Gastroesophageal sphincter (tissue), 4 donors: ENCODE results near the gene GSTM4. TPM values are rescaled to one million over a fixed set of nuclear protein-coding genes. Genes with fewer than 3 reads are reported as not detected.

Experiments used
- ATAC-seq: fragments of 150-250 bp; one replicate; pipeline ENCODE4 v1.9.1; 2016; ENCODE audit warnings: mild to moderate bottlenecking, moderate library complexity
- H3K27ac ChIP-seq, 4 donors: fragments of 200-600 bp; sonication (generic) in 3 of 4; 1 replicate in 3 of 4; 2 replicates in 1 of 4; pipeline ENCODE4 v1.5.1; 2016 to 2019
- H3K27me3 ChIP-seq: fragments of 200-600 bp; sonication (generic); one replicate; pipeline ENCODE4 v1.5.1; 2019
- H3K36me3 ChIP-seq, 2 donors: fragments of 200-600 bp; sonication (generic); one replicate each; pipeline ENCODE4 v1.5.1; 2019; ENCODE audit warnings: control low read depth in 1 of 2
- H3K4me1 ChIP-seq, 3 donors: fragments of 200-600 bp; sonication (generic); 1 replicate in 2 of 3; 2 replicates in 1 of 3; pipeline ENCODE4 v1.5.1; 2016 to 2019; ENCODE audit warnings: control low read depth in 2 of 3
- H3K4me3 ChIP-seq, 2 donors: fragments of 200-600 bp; sonication (generic); one replicate each; pipeline ENCODE4 v1.5.1; 2019; ENCODE audit warnings: mild to moderate bottlenecking in 1 of 2, moderate library complexity in 1 of 2
- H3K9me3 ChIP-seq, 3 donors: fragments of 200-600 bp; sonication (generic); one replicate each; pipeline ENCODE4 v1.5.1; 2017 to 2019; ENCODE audit warnings: control low read depth in 2 of 3
- EP300 ChIP-seq: sonication (generic); formaldehyde crosslinking; IDR thresholded peaks from one replicate; pipeline ENCODE4 v1.6.1; 2017; ENCODE audit warnings: antibody characterized with exemption, mild to moderate bottlenecking
- POLR2A ChIP-seq, 2 donors: fragments of 450-650 bp; IDR thresholded peaks; one replicate each; pipeline ENCODE4 v1.6.1; 2017; ENCODE audit warnings: antibody characterized with exemption in 2 of 2, mild to moderate bottlenecking in 2 of 2, moderate library complexity in 1 of 2
- POLR2AphosphoS5 ChIP-seq: sonication (generic); formaldehyde crosslinking; IDR thresholded peaks from one replicate; pipeline ENCODE4 v1.6.1; 2017; ENCODE audit warnings: antibody characterized with exemption
- WGBS, 2 donors: methylation state at CpG; one replicate each; pipeline ENCODE4 v1.1.5; 2018; ENCODE audit warnings: low coverage in 1 of 2; 5-methylcytosine and 5-hydroxymethylcytosine counted together
- total RNA-seq, 4 donors: library from RNA; depleted of rRNA; stranded (reverse); fragments of >200 nt; gene quantifications; one replicate each; pipeline ENCODE4 v1.1.0, GENCODE V29; 2016
- TF ChIP-seq, protein P1 (sequence below), 4 experiments: fragments of 200-600 bp in 2 of 4; fragments of 450-650 bp in 2 of 4; sonication (generic) in 1 of 4; IDR thresholded peaks; one replicate each; pipeline ENCODE4 v1.5.1; 2017 to 2019; ENCODE audit warnings: antibody characterized with exemption in 4 of 4, mild to moderate bottlenecking in 2 of 4, moderate library complexity in 2 of 4

Gene GSTM4
- total RNA-seq, 4 donors from 2014 or later = 21.4 to 71.0 (median 42.4) TPM

DNA sequence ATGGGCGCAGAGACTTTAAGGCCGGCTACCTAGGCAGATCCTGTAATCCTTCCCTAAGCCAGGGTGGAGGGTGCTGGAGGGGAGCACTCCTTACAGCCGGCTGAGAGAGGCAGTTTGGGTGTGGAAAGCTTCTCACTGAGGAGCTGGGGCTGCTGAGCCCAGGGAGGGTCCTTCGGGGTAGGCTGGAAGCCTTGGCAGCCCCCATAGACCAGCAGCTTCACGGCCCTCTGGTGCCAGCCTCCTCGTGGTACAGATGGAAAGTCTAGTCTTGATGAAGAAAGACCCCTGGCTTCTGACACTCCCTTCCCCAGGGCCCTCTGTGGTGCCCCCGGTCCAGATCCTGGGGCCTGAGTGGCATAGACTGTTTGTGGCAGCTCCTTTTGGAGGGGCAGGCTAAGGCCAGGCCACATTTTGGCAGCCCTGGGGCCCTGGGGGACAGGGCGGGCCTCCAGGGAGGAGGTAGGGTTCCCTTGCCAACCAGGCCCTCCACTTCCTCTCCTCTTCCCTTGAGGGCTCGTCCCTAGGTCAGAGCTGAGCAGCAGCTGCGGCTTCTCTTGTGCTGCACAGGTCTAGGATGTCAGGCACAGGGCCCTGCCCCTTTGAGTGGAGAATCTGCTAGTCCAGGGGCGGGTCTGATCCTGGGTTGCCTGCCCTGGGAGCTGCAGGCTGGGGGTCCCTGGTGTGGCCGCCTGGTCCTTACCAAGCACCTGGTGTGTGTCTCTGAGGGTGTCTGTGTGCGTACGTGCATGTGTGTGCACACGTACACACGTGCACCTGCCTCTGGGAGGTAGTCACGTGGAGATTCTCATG is 31.5 kb upstream of the GSTM4 start:
- Histone ChIP-seq H3K4me3 (peak overlapping the region in 1 of 2 donors; percentile 35), H3K4me1 (peaks cover 0 to 61% (median 31%) of the 10 kb centered on the region in 3 donors), H3K36me3 (peaks cover 0 to 41% of the 10 kb centered on the region in 2 donors), H3K27me3 (no peaks in the 10 kb centered on the region), H3K27ac (peak overlapping the region in 3 of 4 donors; percentile 46 to 66 (median 57)), H3K9me3 (no peaks in the 10 kb centered on the region)
- TF ChIP-seq EP300 (no peak), POLR2A (IDR thresholded peaks at IDR 0.05) (no peak), POLR2AphosphoS5 (no peak)
- TF ChIP-seq, protein P1, sequence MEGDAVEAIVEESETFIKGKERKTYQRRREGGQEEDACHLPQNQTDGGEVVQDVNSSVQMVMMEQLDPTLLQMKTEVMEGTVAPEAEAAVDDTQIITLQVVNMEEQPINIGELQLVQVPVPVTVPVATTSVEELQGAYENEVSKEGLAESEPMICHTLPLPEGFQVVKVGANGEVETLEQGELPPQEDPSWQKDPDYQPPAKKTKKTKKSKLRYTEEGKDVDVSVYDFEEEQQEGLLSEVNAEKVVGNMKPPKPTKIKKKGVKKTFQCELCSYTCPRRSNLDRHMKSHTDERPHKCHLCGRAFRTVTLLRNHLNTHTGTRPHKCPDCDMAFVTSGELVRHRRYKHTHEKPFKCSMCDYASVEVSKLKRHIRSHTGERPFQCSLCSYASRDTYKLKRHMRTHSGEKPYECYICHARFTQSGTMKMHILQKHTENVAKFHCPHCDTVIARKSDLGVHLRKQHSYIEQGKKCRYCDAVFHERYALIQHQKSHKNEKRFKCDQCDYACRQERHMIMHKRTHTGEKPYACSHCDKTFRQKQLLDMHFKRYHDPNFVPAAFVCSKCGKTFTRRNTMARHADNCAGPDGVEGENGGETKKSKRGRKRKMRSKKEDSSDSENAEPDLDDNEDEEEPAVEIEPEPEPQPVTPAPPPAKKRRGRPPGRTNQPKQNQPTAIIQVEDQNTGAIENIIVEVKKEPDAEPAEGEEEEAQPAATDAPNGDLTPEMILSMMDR (IDR thresholded peaks at IDR 0.05) = no peak
- no peak for ATAC-seq
- WGBS, 2 donors = no CpG with 5 or more reads among the region's 17 CpGs

GRCh38 chr1:109625176-109625575 is 30.7 kb upstream of the GSTM4 start:
- 66% methylated on average over 13 of the region's 16 CpGs; no CpG with 5 or more reads in 1 of the 2 donors for WGBS, 2 donors
- TF ChIP-seq POLR2A (IDR thresholded peaks at IDR 0.05) (no peak), EP300 (no peak), POLR2AphosphoS5 (no peak)
- TF ChIP-seq, protein P1 (IDR thresholded peaks at IDR 0.05) = no peak
- ATAC-seq = no peak
- H3K4me3 ChIP-seq = no peak overlapping the region
- peaks cover 0 to 53% (median 26%) of the 10 kb centered on the region in 3 donors for H3K4me1 ChIP-seq
- H3K27me3 ChIP-seq = no peaks in the 10 kb centered on the region
- H3K27ac ChIP-seq = peak overlapping the region in 1 of 4 donors; percentile 24
- H3K9me3 ChIP-seq = no peaks in the 10 kb centered on the region
- H3K36me3 ChIP-seq = peaks cover 0 to 49% of the 10 kb centered on the region in 2 donors

GRCh38 chr1:109625601-109626560 is 30.0 kb upstream of the GSTM4 start:
- TF ChIP-seq, protein P1 (IDR thresholded peaks at IDR 0.05) = no peak
- TF ChIP-seq POLR2AphosphoS5 = no peak
- no peak for TF ChIP-seq POLR2A (IDR thresholded peaks at IDR 0.05)
- TF ChIP-seq EP300 = no peak
- no peak overlapping the region for H3K4me3 ChIP-seq
- peaks cover 0 to 53% of the 10 kb centered on the region in 2 donors for H3K36me3 ChIP-seq
- peak overlapping the region in 1 of 4 donors; percentile 24 for H3K27ac ChIP-seq
- peaks cover 0 to 53% (median 25%) of the 10 kb centered on the region in 3 donors for H3K4me1 ChIP-seq
- 17 to 30% methylated on average over 1 to 2 of the region's 32 CpGs for WGBS, 2 donors
- no peaks in the 10 kb centered on the region for H3K27me3 ChIP-seq
- H3K9me3 ChIP-seq = no peaks in the 10 kb centered on the region
- ATAC-seq = no peak

DNA sequence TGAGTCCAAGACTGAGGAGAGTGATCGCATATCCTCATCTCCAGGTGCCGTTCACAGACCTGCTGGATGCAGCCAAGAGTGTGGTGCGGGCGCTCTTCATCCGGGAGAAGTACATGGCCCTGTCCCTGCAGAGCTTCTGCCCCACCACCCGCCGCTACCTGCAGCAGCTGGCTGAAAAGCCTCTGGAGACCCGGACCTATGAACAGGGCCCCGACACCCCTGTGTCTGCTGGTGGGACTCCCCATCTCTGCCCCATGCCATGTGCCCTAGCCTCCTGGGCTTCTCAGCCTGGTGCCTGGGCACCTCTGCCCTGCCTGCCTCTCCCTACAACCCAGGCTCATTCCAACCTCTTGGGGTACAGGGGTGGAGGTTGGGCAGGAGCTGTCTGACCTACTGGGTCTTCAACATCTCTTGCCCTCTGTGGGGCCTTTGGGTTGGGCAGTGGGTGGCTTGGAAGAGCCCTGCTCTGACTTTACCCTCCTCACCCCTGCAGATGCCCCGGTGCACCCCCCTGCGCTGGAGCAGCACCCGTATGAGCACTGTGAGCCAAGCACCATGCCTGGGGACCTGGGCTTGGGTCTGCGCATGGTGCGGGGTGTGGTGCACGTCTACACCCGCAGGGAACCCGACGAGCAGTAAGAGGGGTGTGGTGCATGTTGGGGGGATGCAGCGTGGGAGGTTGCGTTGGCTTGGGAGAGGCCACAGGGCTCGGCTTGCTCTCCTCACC is 29.1 kb upstream of the GSTM4 start:
- Histone ChIP-seq H3K4me1 (peaks cover 0 to 53% (median 17%) of the 10 kb centered on the region in 3 donors), H3K4me3 (no peak overlapping the region), H3K36me3 (peaks cover 0 to 62% of the 10 kb centered on the region in 2 donors), H3K9me3 (no peaks in the 10 kb centered on the region), H3K27ac (no peak overlapping the region), H3K27me3 (no peaks in the 10 kb centered on the region)
- ATAC-seq = no peak
- TF ChIP-seq EP300 (no peak), POLR2A (IDR thresholded peaks at IDR 0.05) (no peak), POLR2AphosphoS5 (no peak)
- TF ChIP-seq, protein P1 (IDR thresholded peaks at IDR 0.05) = no peak
- WGBS, 2 donors = no CpG with 5 or more reads among the region's 21 CpGs
